H1 (cell line): ENCODE measurements around the gene L2HGDH. TPM values are rescaled to one million over a fixed set of nuclear protein-coding genes. Genes with fewer than 3 reads are reported as not detected.

Experiments used
- CREB1 ChIP-seq: IDR thresholded peaks from 2 replicates; pipeline ENCODE4 v1.6.1; 2012; ENCODE audit warnings: inconsistent platforms
- KDM4A ChIP-seq: IDR thresholded peaks from one replicate; pipeline ENCODE4 v1.7.1; 2012; ENCODE audit warnings: low read depth, mild to moderate bottlenecking, moderate library complexity, low read length, inconsistent platforms; ENCODE audit not compliant: severe bottlenecking
- SIRT6 ChIP-seq: IDR thresholded peaks from one replicate; pipeline ENCODE4 v1.7.1; 2012; ENCODE audit warnings: low read length, inconsistent platforms
- polyA plus RNA-seq, 7 experiments: library from polyadenylated mRNA; depleted of rRNA in 3 of 7; stranded (reverse) in 5 of 7; unstranded in 2 of 7; fragments of >200 nt in 5 of 7; fragments of 200-250 nt in 2 of 7; gene quantifications; 1 replicate in 5 of 7; 2 replicates in 1 of 7; 4 replicates in 1 of 7; pipeline versions ENCODE4 v1.2.1 to v1.2.3, GENCODE V29; 2011 to 2013; ENCODE audit warnings: missing spikeins in 2 of 7, mixed read lengths in 2 of 7
- total RNA-seq: library from RNA; stranded (reverse); fragmentation: NEBNext Ultra II Directional; extraction: Animal tissue kit (Norgen Biotek cat#: 25700); gene quantifications from 2 replicates; pipeline ENCODE4 v1.2.1, GENCODE V29; 2021

Gene L2HGDH
- total and polyA plus RNA-seq, 2 of the 8 experiments (the other 6 are each of a cell fraction or from before 2014, with no cell fraction given): 12.2 to 28.6 TPM

GRCh38 chr14:50222055-50222613, 89.9 kb downstream of the L2HGDH start (continued):
- TF ChIP-seq KDM4A (no peak), CREB1 (no peak), SIRT6 (no peak)
